ENCODE measurements around the gene DNTTIP2.
"Not testable (repeated sequence)": the region's sequence is repeated elsewhere in the genome, so short reads cannot be mapped to it uniquely, and the experiment has no call there.

Gene DNTTIP2

DNA sequence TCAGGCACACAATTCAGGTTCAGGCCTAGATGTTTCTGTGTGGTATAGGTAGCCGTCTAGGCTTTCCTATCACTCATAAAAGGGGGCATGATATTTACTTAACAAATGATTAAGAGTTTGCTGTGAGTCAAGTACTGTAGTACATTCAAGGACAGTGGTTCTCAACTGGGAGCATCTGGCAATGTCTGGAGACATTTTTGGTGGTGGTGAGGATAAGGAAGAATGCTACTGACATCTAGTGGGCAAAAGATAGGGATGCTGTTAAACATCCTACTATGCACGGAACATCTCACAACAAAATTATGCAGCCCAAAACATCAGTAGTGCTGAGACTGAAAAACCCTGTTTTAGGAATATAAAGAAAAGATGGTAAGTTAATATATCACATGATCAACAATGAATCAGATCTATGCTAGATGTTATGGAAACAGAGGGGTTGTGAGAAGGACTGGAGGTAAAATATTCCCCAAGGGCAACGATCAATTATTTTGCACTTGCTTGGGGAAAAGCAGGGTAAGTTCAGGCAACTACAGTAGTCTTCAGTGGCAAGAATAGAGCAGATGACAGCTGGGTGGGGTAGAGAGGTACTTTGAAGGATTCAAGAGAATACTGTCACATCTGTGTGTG lies 4.9 kb downstream of the DNTTIP2 start:
- DNase-seq, result peak in 1 of 5 experiments; percentile 53

DNA sequence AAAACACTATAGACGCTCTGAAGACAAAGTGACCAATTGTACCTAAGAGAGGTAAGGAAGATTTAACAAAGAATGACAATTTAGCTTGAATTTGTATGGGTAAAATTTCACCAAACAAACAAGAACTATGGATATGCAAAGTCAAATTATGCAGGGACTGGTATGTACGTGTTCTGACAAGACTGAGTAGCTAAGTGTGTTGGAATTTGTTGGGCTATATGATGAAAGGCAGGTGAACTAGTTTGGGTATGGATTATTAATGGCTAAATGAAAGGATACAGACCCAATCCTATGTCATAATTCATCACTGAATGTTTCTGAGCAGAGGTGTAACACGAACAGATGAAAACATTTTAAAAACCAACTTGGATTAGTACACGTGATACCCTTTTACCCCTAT lies 7.6 kb downstream of the DNTTIP2 start:
- DNase-seq, result no peak

DNA sequence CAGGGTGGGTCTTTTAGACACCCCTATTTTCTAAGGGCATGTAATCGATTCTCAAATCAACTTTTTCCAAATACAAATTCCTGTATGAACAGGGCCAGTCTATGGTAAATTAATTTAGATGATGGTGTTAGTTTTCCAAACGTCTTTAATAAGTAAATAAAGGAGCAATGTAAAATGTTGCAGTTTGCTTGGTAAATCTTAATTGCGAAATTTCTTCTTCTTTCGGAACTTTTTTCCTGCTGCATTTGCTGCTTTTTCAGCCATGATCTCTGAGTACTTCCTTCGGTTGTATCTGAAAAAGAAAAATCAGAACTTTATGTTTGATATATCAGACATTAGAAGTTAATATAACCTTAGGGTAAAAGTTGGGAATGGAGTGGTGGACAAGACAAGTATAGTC lies 9.4 kb downstream of the DNTTIP2 start:
- no peak for DNase-seq

- not testable (repeated sequence) for DNase-seq
Measured at GRCh38 chr1:93868492-93868891, 10.5 kb downstream of the DNTTIP2 start.

GRCh38 chr1:93865253-93865652 lies 13.8 kb downstream of the DNTTIP2 start:
- DNase-seq, result no peak

- DNase-seq, result no peak
Measured at GRCh38 chr1:93864175-93864574, 14.8 kb downstream of the DNTTIP2 start.

- not testable (repeated sequence) for DNase-seq
Measured at GRCh38 chr1:93857653-93858052, 21.4 kb downstream of the DNTTIP2 start.

GRCh38 chr1:93855983-93856382 lies 23.0 kb downstream of the DNTTIP2 start:
- DNase-seq, result peak in 1 of 5 experiments; percentile 41

- no peak for DNase-seq
Measured at GRCh38 chr1:93853940-93854339, 25.1 kb downstream of the DNTTIP2 start.

- DNase-seq, result no peak
Measured at GRCh38 chr1:93851878-93852277, 27.1 kb downstream of the DNTTIP2 start.

- DNase-seq, result no peak
Measured at GRCh38 chr1:93851327-93851712, 27.7 kb downstream of the DNTTIP2 start.

GRCh38 chr1:93850687-93851326 lies 28.2 kb downstream of the DNTTIP2 start:
- DNase-seq, result peak in 4 of 5 experiments; percentile 24 to 46 (median 36)

GRCh38 chr1:93848350-93848883 lies 30.6 kb downstream of the DNTTIP2 start:
- DNase-seq, result no peak

DNA sequence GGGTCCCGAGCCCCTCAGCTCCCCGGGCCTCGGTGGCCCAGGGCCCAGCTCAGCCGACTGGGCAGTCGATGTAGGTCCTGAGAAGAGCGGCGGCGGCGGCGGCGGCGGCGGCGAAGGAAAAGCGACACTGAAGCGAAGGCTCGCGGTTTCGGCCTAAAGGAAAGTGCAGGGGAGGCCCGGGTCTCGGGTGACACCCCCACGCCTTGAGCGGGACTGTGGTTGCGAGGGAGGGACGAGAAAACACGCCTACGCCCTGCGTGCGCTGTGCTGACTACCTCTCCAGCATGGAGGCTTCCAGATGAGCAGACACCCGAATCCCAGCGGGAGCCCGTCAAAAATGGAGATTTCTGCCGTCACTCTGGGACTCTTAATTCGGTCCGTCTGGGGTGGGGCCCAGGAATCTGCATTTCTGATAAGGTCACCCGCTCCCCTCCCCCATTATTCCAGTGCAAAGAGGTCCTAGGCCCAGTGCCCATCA lies 31.2 kb downstream of the DNTTIP2 start:
- peak; percentile 36 to 77 (median 68) for DNase-seq

GRCh38 chr1:93846992-93847810 lies 31.8 kb downstream of the DNTTIP2 start:
- DNase-seq, result peak; percentile 78 to 94 (median 83)

DNA sequence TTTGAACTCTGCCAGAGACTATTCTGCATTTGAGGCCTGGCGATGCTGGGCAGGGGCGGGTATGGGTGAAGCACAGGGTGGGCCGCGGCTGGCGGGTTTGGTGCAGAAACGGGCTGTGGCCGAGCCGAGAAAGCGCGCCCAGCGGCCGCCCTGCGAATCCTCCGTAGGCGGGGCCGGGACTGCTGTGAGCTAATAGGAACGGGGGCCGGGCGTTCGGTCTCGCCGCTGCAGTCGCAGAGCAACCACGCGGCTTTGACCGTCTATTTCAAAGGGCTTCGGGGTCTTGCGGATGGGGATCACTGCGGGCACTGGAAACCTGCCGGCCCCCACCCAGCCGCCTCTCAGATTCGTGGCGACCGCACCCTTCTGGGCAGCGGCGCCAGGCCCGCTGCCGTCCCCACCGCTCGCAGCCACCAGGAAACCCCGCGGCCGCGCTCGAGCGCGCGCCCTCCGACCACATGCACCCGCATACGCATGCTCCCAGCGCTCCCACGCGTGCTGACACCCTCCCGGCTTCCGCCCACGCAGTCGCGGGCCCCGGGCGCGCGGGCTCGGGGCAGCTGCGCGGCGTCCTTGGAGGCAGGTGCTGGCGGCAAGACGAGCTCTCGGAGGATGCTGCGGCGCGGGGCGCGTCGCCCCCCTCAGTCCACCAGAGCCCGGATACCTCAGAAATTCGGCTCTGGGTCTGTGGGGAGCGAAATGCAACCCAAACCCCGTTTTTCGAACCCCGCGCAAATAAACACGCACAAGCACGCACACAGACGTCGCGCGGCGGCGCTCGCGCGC lies 32.6 kb downstream of the DNTTIP2 start:
- DNase-seq, result peak; percentile 66 to 85 (median 80)

DNA sequence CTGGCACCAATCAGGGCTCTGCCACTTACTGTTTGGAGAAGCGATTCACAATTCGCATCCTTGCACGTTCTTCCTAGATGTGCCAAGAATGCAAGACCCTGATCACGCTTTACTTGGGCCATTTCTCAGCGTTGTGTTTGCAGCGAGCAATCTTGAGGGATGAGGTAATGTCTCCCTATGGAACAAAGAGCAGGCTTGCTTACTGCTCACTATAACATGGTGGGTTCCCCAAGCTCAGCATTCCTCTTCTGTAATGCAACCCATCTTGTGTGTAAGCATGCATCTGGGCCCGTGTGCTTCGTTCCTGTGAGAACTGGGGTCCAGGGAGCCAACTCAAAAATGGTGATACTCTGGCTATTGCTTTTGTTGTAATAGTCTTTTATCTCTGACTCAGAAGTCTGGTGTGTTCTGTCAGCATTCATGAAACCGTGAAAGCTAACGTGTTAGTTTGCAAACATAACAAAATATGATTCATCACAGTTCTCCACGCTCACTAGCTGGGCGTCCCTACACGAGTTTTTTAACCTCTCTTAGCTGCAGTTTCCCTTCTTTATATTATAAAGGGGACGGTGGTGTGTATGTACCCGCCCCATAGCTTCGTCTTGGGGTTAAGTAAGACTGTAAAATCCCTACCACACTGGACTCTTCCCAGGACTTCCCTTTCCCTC lies 33.3 kb downstream of the DNTTIP2 start:
- DNase-seq, result peak in 2 of 5 experiments; percentile 19 to 71

- DNase-seq, result peak in 2 of 5 experiments; percentile 34 to 80
Measured at GRCh38 chr1:93844262-93845045, 34.6 kb downstream of the DNTTIP2 start.

- no peak for DNase-seq
Measured at GRCh38 chr1:93842750-93843500, 36.1 kb downstream of the DNTTIP2 start.

DNA sequence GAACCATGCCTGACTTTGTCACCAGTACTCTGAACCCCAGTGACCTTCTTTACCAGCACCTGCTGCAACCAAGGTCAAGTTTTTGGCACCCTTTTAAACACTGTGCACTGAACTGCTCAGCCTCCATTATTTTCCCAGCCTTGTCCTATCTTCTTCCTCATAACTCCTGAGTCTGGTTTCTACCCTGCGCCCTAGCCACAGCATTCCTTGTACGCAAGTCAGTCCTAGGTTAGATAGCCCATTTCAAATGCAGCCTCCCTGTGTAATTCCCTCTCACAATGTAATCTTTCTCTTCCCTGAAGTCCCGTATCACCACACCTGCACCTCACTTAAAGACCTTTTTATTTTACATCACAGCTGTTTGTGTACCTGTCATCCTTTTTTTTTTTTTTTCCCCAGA lies 37.2 kb downstream of the DNTTIP2 start:
- DNase-seq, result no peak

All from T-helper 2 cell (primary cell).